GM18505 (cell line): ENCODE data around the gene CHPF.

ENCODE experiments used
- ATAC-seq: cut with Tn5 transposase; IDR thresholded peaks from one replicate; pipeline ENCODE4 v1.9.1; 2021; ENCODE audit not compliant: unreplicated experiment
- POLR2A ChIP-seq: IDR thresholded peaks from 4 replicates; pipeline ENCODE4 v1.6.1; 2011; ENCODE audit warnings: borderline replicate concordance; ENCODE audit not compliant: insufficient read depth, insufficient read length; ENCODE audit errors: extremely low read depth

CHPF gene

GRCh38 chr2:219506153-219506801 lies 37.3 kb downstream of the CHPF start:
- ATAC-seq = no peak
- no peak for TF ChIP-seq POLR2A

DNA sequence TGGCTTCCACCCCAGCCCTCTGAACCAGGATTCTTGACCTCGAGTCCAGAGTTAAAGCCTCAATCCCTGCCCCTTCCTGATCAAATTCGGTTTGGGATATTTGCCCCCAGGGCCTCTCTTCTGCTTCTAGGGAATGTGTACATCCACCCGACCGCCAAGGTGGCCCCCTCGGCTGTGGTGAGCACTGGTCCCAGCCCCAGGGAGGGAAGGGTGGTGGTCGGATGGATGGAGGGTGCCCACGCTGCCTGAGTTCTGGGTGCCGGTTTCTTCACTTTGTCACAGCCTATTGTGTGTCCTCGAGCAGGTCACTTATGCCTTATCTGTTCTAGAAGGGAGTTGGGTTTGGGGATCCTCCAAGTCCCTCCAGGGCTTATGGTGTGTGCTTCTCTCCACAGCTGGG lies 38.0 kb downstream of the CHPF start:
- no peak for TF ChIP-seq POLR2A
- no peak for ATAC-seq

DNA sequence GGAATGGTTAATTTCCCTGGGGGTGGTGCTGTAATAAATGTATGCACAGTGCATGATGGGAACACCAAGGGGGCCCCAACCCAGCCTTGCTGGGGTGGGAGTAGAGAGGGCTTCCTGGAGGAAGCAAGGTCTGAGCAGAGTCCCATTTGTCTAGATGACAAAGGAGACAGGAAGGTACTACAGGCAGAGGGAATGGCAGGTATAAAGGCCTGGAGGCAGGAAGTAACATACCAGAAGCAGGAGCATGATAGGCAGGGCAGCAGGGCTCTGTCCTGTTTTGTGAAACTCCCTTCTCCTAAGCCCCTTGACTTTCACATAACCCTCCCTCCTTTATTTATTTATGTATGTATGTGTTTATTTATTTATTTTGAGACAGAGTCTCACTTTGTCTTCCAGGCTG lies 41.0 kb downstream of the CHPF start:
- TF ChIP-seq POLR2A = no peak
- no peak for ATAC-seq

- TF ChIP-seq POLR2A = no peak
- no peak for ATAC-seq
Observed at GRCh38 chr2:219501849-219502248, 41.8 kb downstream of the CHPF start.

DNA sequence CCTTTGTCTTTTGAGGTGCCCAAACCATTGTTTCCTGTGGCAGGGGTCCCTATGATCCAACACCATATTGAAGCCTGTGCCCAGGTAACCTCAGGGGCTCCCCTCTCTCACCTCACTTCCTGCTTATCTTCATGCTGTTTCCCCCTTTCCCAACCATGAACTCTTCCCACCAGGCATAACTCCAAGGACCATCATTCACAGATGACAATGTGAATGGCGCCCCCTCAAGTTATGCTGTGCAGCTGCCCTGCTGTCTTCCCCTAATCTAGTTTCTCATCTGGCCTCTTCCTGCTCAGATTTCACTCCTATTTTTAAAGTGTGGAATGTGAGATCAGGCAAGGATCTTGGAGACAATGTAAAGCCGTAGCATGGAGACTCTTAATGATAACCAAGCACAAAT lies 43.5 kb downstream of the CHPF start:
- no peak for TF ChIP-seq POLR2A
- ATAC-seq = no peak

DNA sequence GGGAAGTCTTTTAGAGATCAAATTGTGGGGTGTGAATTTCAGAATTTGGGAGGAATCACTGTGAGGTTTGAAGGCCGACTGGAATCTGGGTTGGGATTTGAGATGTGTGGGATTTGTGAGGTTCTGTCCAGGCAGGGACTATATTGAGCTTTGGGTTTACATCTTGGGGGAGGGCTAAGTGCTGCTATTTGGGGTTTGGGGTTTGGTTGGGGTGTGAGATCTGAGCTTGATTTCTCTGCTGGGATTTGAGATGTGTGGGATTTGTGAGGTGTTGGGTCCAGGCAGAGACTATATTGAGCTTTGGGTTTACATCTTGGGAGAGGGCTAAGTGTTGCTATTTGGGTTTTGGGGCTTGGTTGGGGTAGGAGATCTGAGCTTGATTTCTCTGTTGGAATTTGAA lies 44.1 kb downstream of the CHPF start:
- no peak for TF ChIP-seq POLR2A
- no peak for ATAC-seq

DNA sequence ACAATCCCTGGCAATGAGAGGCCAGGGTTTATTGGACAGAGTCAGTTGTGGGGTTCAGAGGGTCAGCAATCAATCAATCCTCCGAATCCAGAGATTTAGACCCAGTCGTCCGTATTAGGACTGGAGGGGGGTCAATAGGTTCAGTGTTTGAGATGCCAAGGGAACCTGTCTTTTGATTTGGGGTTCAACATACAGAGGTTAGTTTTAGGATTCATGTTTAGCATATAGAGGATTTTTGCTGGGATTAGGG lies 44.6 kb downstream of the CHPF start:
- ATAC-seq = no peak
- TF ChIP-seq POLR2A = no peak

DNA sequence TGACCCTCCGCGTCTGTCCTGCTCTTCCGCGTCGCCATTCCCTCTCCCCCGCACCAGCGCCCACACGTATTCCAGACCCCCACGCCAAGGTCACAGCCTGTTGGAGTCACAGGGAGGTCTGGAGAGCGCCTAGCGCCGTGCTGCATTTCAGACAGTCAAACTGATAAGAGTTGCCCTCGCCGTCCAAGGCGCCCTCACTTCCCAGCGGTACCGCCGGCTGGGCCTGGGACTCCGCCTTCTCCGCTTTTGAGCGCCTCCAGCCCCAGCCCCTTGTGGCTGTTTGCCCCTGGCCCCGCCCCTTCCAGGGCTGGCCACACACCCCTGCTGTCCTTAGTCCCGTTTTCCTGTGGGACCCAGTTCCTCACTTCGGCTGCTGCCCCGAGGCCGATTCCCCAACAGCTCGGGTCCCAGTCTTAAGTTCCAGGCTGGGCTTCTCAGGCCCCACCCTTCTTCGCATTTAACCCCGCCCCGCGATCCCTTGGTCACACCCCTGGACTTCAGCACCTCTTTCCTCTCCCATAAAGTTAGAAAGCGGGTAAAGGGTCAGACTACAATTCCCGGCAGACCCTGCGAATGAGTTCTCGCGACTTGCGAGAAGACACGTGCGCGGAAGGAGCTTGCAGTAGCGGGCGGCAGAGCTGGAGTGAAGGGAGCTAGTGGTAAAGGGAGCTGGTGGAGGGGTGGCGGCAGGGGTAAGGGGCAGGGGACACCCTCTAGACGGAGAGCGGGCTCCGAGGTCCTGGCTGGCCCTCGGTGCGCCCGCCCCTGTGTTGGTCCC lies 45.1 kb downstream of the CHPF start, which contains the start of gene GMPPA:
TSS of gene GMPPA (plus strand) at position 612 of the 778 bp plus-strand sequence. CDS start 1,085 bp downstream, outside the sequence.
- peak; percentile 89 for ATAC-seq
- peak; percentile 89 for TF ChIP-seq POLR2A

DNA sequence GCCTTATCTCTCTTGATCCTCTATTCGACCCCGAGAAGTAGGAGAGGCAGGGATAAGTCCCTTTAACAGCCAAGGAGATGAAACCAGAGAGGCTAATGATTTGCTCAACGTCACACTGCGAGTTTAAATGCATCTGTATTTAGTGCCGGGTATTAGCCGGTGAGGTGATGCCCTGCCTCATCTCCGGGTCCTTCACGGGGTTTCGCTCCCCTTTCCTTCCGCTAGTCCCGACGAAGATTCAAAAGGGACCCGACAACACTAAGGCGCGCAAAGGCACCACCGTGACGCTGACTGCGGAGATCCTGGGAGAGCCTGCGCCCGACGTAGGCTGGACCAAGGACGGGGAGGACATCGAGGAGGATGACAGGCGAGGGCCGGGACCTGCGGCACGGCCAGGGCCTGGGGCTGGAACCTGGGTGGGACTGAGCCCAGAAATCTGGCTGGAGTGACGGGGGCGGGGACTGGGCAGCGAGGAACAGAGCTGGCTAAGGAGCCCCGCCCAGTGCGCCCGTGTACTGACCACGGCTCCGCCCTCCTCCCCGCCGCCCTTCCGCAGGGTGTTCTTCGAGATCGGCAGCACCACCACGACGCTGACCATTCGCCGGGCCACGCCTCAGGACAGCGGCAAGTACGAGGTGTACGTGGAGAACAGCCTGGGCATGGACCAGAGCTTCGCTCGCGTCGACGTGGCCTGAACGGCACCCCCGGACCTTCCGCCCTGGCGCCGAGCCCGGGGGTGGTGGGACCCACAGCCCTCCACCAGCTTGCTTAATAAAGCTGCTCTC lies 45.9 kb downstream of the CHPF start:
- TF ChIP-seq POLR2A = no peak
- ATAC-seq = no peak

DNA sequence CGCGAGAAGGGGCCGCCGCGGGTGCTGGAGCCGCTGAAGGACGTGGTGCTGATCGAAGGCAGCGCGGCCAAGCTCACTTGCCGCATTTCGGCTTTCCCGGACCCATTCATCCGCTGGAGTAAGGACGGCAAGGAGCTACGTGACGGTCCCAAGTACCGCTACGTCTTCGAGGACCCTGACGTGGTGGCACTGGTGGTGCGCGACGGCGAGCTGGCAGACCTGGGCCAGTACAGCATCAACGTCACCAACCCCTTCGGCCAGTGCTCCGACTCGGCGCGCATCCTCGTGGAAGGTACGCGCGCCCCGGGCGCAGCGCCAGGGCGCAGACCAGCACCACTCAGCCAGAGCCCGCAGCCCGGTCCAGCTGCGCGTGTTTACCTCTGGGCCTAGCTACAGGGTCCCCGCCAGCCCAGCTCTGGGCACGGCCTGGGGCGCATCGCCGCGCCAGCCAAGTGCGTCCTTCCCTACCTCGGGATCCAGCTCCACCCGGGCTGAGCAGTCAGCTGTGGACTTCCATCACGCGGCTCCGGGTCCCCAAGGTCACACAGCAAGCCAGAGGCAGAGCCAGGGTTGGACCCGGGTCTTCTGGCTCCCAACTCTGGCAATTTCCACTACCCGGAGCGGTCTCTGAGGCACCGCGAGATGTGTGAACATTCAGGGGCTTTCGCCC lies 46.6 kb downstream of the CHPF start:
- no peak for TF ChIP-seq POLR2A
- no peak for ATAC-seq

GRCh38 chr2:219496247-219496824 lies 47.3 kb downstream of the CHPF start:
- no peak for TF ChIP-seq POLR2A
- no peak for ATAC-seq

DNA sequence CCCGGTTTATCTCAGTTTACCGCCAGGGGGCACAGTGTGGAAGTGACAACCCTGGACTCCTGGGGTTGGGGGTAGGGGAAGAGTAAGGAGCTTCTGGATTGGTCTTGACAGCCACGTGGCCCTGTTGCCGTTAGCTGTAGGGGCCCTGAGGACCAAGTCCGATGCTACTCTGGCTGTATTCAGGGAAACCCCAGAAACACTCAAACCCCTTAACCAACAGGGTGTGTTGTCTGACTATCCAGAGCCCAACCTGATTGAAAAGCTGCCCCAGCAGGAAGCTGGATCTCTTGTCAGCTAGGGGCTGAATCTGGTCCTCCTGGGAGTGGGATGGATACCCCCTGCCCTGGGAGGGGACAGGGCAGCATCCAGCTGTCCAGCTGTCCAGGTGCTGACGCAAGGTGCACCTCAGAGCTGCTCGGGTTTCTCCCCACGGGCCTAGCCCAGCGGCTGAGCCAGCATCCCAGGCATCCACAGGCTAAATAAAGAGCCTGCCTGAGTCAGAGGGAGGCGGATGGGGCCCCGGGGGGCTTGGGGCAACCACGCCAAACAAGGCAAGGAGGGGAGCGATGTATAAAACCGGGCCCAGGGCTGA lies 48.0 kb downstream of the CHPF start:
- no peak for TF ChIP-seq POLR2A
- ATAC-seq = no peak
